ENCODE data around the gene MARF1. TPM values are rescaled to one million over a fixed set of nuclear protein-coding genes. Genes with fewer than 3 reads are reported as not detected.

Gene MARF1
- total and polyA plus RNA-seq, 8 donors, result 15.5 to 65.3 (median 37.2) TPM

DNA sequence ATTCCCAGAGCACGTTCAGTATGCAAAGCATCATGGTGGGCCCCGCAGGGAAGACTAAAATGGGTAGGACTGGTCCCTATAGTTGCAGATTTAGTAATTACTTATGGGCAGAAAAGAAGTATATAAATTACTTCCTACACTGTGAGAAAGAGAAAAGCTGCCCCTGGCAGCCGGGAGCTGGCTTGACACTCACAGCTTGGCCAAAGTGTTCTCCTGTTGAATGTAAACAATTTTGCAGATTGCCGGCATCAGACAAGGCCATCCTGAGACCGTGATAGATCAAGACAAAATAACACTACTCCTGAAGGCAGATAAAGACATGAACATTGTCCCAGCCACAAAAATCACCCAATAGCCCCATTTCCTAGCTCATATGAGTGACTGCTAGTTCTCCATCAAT, 98.5 kb downstream of the MARF1 start:
- TF ChIP-seq, protein P1, sequence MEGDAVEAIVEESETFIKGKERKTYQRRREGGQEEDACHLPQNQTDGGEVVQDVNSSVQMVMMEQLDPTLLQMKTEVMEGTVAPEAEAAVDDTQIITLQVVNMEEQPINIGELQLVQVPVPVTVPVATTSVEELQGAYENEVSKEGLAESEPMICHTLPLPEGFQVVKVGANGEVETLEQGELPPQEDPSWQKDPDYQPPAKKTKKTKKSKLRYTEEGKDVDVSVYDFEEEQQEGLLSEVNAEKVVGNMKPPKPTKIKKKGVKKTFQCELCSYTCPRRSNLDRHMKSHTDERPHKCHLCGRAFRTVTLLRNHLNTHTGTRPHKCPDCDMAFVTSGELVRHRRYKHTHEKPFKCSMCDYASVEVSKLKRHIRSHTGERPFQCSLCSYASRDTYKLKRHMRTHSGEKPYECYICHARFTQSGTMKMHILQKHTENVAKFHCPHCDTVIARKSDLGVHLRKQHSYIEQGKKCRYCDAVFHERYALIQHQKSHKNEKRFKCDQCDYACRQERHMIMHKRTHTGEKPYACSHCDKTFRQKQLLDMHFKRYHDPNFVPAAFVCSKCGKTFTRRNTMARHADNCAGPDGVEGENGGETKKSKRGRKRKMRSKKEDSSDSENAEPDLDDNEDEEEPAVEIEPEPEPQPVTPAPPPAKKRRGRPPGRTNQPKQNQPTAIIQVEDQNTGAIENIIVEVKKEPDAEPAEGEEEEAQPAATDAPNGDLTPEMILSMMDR (IDR thresholded peaks at IDR 0.05), result no peak
- no peak for TF ChIP-seq EP300 (IDR thresholded peaks at IDR 0.05)
- TF ChIP-seq POLR2AphosphoS5 (IDR thresholded peaks at IDR 0.05), result no peak
- no peak for TF ChIP-seq POLR2A (IDR thresholded peaks at IDR 0.05)
- H3K4me3 ChIP-seq, result no peak overlapping the region
- no peaks in the 10 kb centered on the region for H3K4me1 ChIP-seq
- H3K36me3 ChIP-seq, result no peaks in the 10 kb centered on the region
- no peak overlapping the region for H3K27ac ChIP-seq
- peaks cover 0 to 10% (median 3%) of the 10 kb centered on the region in 4 donors for H3K9me3 ChIP-seq
- no peak for DNase-seq
- no peaks in the 10 kb centered on the region for H3K27me3 ChIP-seq
- intact Hi-C loops (cut with DNase I; ENCODE audit: low total_unique reads), result no loop called here
- 65 to 70% (median 68%) methylated on average over 5 of the region's 5 CpGs for WGBS, 5 donors

Other genes starting within 250 kb of the MARF1 start
- 1 to 10 TPM in 4 of 5 donors, under 1 TPM in 1; 0.58 to 7.0 (median 4.6) TPM for gene MPV17L, start 247.4 kb downstream of the MARF1 start, total RNA-seq
- 1 to 10 TPM; 1.9 to 3.7 (median 3.1) TPM for gene MPV17L, start 247.4 kb downstream of the MARF1 start, polyA plus RNA-seq
- 10 to 100 TPM in 4 of 5 donors, 1 to 10 TPM in 1; 4.6 to 99.5 (median 22.6) TPM for gene BMERB1, start 208.6 kb downstream of the MARF1 start, total RNA-seq
- gene BMERB1, start 208.6 kb downstream of the MARF1 start, polyA plus RNA-seq, result 10 to 100 TPM; 19.0 to 30.9 (median 29.5) TPM
- gene NDE1, start 7.1 kb upstream of the MARF1 start, total RNA-seq, result 100 to 1,000 TPM in 1 of 5 donors, 10 to 100 TPM in 4; 26.2 to 286 (median 28.6) TPM
- 10 to 100 TPM in 1 of 3 donors, 1 to 10 TPM in 2; 6.7 to 13.9 (median 8.1) TPM for gene NDE1, start 7.1 kb upstream of the MARF1 start, polyA plus RNA-seq
- 1,000 to 10,000 TPM in 4 of 5 donors, 100 to 1,000 TPM in 1; 496 to 3,048 (median 1,297) TPM for gene MYH11, start 213.9 kb upstream of the MARF1 start, total RNA-seq
- gene MYH11, start 213.9 kb upstream of the MARF1 start, polyA plus RNA-seq, result 100 to 1,000 TPM in 1 of 3 donors, 10 to 100 TPM in 2; 33.8 to 494 (median 44.0) TPM
- gene CEP20, start 245.4 kb upstream of the MARF1 start, total RNA-seq, result 10 to 100 TPM in 2 of 5 donors, 1 to 10 TPM in 3; 7.0 to 40.0 (median 8.2) TPM
- gene CEP20, start 245.4 kb upstream of the MARF1 start, polyA plus RNA-seq, result 10 to 100 TPM; 22.2 to 38.3 (median 24.0) TPM